Neural cell (in vitro differentiated cells): ENCODE data around the gene FAM241A. TPM values are rescaled to one million over a fixed set of nuclear protein-coding genes. Genes with fewer than 3 reads are reported as not detected.

ENCODE experiments used
- H2AFZ ChIP-seq: fragments of 200-600, 300-800 bp; sonication (generic), shearing (Covaris generic); 2 replicates; pipeline ENCODE4 v1.6.0; 2014; ENCODE audit warnings: low read depth, mild to moderate bottlenecking, antibody characterized with exemption, low read length, moderate library complexity
- H3F3A ChIP-seq: fragments of 200-600 bp; shearing (Covaris generic); 2 replicates; pipeline ENCODE4 v1.6.1; 2016; ENCODE audit warnings: mild to moderate bottlenecking, moderate library complexity, mixed read lengths, antibody characterized with exemption, low read length; ENCODE audit not compliant: insufficient read depth, poor library complexity, severe bottlenecking
- H3K27ac ChIP-seq: fragments of 200-600, 300-800 bp; sonication (generic), shearing (Covaris generic); 2 replicates; pipeline ENCODE4 v1.5.1; 2014; ENCODE audit warnings: mild to moderate bottlenecking, low read length, moderate library complexity
- H3K27me3 ChIP-seq: fragments of 300-800, 200-600 bp; sonication (generic), shearing (Covaris generic); 2 replicates; pipeline ENCODE4 v1.6.0; 2014; ENCODE audit warnings: mild to moderate bottlenecking, low read depth, low read length, moderate library complexity; ENCODE audit not compliant: insufficient read depth
- H3K36me3 ChIP-seq: fragments of 300-800, 200-600 bp; sonication (generic), shearing (Covaris generic); 2 replicates; pipeline ENCODE4 v1.5.1; 2014; ENCODE audit warnings: mild to moderate bottlenecking, antibody characterized with exemption, low read length, moderate library complexity; ENCODE audit not compliant: insufficient read depth
- H3K4me2 ChIP-seq: fragments of 300-800, 200-600 bp; sonication (generic), shearing (Covaris generic); 2 replicates; pipeline ENCODE4 v1.6.0; 2014; ENCODE audit warnings: mild to moderate bottlenecking, low read length
- H3K4me3 ChIP-seq: fragments of 300-800, 200-600 bp; sonication (generic), shearing (Covaris generic); 2 replicates; pipeline ENCODE4 v1.5.1; 2014; ENCODE audit warnings: mild to moderate bottlenecking, low read length, moderate library complexity
- H3K79me2 ChIP-seq: fragments of 200-600 bp; shearing (Covaris generic); replicated peaks from 2 replicates; pipeline ENCODE4 v1.6.0; 2014; ENCODE audit warnings: mild to moderate bottlenecking, low read length, moderate library complexity; ENCODE audit not compliant: insufficient read depth
- H3K9ac ChIP-seq: fragments of 300-800, 200-600 bp; sonication (generic), shearing (Covaris generic); 2 replicates; pipeline ENCODE4 v1.6.1; 2016; ENCODE audit warnings: mild to moderate bottlenecking, low read length, mixed read lengths
- H3K9me2 ChIP-seq: fragments of 200-600 bp; shearing (Covaris generic); 2 replicates; pipeline ENCODE4 v1.6.1; 2016; ENCODE audit warnings: mild to moderate bottlenecking, low read length, mixed read lengths; ENCODE audit not compliant: insufficient read depth
- H3K9me3 ChIP-seq: fragments of 200-600, 300-800 bp; sonication (generic), shearing (Covaris generic); 2 replicates; pipeline ENCODE4 v1.6.1; 2016; ENCODE audit warnings: mild to moderate bottlenecking, mixed run types, low read length, moderate library complexity, mixed read lengths
- H4K20me1 ChIP-seq: fragments of 200-600 bp; shearing (Covaris generic); 2 replicates; pipeline ENCODE4 v1.6.1; 2016; ENCODE audit warnings: mild to moderate bottlenecking, mixed run types; ENCODE audit not compliant: insufficient read depth
- CTCF ChIP-seq: fragments of 450-650 bp; IDR thresholded peaks from 2 replicates; pipeline ENCODE4 v1.5.1; 2014; ENCODE audit warnings: antibody characterized with exemption, mild to moderate bottlenecking, moderate library complexity; ENCODE audit not compliant: poor library complexity, severe bottlenecking
- EP300 ChIP-seq: fragments of 450-650 bp; conservative IDR thresholded peaks from 2 replicates; pipeline ENCODE4 v1.6.1; 2014; ENCODE audit warnings: antibody characterized with exemption, mild to moderate bottlenecking, moderate library complexity; ENCODE audit not compliant: poor library complexity, severe bottlenecking
- EZH2 ChIP-seq: fragments of 200-600, 300-800 bp; shearing (Covaris generic), sonication (generic); IDR thresholded peaks from 2 replicates; pipeline ENCODE4 v1.6.1; 2014; ENCODE audit warnings: antibody characterized with exemption, low read length, borderline replicate concordance, mild to moderate bottlenecking; ENCODE audit not compliant: insufficient read depth, poor library complexity, severe bottlenecking
- MXI1 ChIP-seq: fragments of 450-650 bp; conservative IDR thresholded peaks from 2 replicates; pipeline ENCODE4 v1.6.1; 2014; ENCODE audit warnings: antibody characterized with exemption, mild to moderate bottlenecking; ENCODE audit not compliant: poor library complexity, severe bottlenecking
- POLR2AphosphoS5 ChIP-seq: IDR thresholded peaks from 2 replicates; pipeline ENCODE4 v1.6.1; 2012
- RAD21 ChIP-seq: fragments of 450-650 bp; conservative IDR thresholded peaks from 2 replicates; pipeline ENCODE4 v1.6.1; 2014; ENCODE audit warnings: antibody characterized with exemption, mild to moderate bottlenecking, moderate library complexity
- REST ChIP-seq: IDR thresholded peaks from 2 replicates; pipeline ENCODE4 v1.6.1; 2012; ENCODE audit warnings: borderline replicate concordance
- SMC3 ChIP-seq: fragments of 450-650 bp; conservative IDR thresholded peaks from 2 replicates; pipeline ENCODE4 v1.6.1; 2014; ENCODE audit warnings: antibody characterized with exemption, mild to moderate bottlenecking, moderate library complexity; ENCODE audit not compliant: poor library complexity
- TAF1 ChIP-seq: IDR thresholded peaks from 2 replicates; pipeline ENCODE4 v1.6.1; 2012; ENCODE audit warnings: low read depth
- polyA plus RNA-seq: library from polyadenylated mRNA; depleted of rRNA; stranded (reverse); fragments of >200 nt; gene quantifications from 2 replicates; pipeline ENCODE4 v1.2.3, GENCODE V29; 2014

Gene FAM241A
- polyA plus RNA-seq, 1 donor from 2014 or later: 0.59 TPM

GRCh38 chr4:112230879-112231778 lies 85.9 kb downstream of the FAM241A start:
- H3K27ac ChIP-seq: peak overlapping the region; percentile 93
- no peaks in the 10 kb centered on the region for H3F3A ChIP-seq
- H4K20me1 ChIP-seq: no peaks in the 10 kb centered on the region
- H3K9me3 ChIP-seq: no peaks in the 10 kb centered on the region
- H3K79me2 ChIP-seq: peaks cover 35% of the 10 kb centered on the region
- TF ChIP-seq EP300: peak; percentile 9
- TF ChIP-seq MXI1: peak; percentile 81
- no peak for TF ChIP-seq CTCF
- H3K9me2 ChIP-seq: no peaks in the 10 kb centered on the region
- peak overlapping the region; percentile 100 for H2AFZ ChIP-seq
- H3K9ac ChIP-seq: peak overlapping the region; percentile 99
- H3K4me3 ChIP-seq: peak overlapping the region; percentile 94
- no peaks in the 10 kb centered on the region for H3K36me3 ChIP-seq
- H3K4me2 ChIP-seq: peak overlapping the region; percentile 57
- H3K27me3 ChIP-seq: no peaks in the 10 kb centered on the region

GRCh38 chr4:112231779-112232713 lies 86.8 kb downstream of the FAM241A start, which contains the start of gene AP1AR:
TSS of gene AP1AR (plus strand) at chr4:112231787. CDS start at chr4:112232092, 305 bp downstream.
- Histone ChIP-seq H3K9me2 (no peaks in the 10 kb centered on the region), H3K4me2 (peak within 1 kb of the TSS; percentile 70), H3K27ac (peak within 1 kb of the TSS; percentile 93), H3K27me3 (no peaks in the 10 kb centered on the region), H2AFZ (peak within 1 kb of the TSS; percentile 100), H3K9ac (peak within 1 kb of the TSS; percentile 99), H3K4me3 (peak within 1 kb of the TSS; percentile 94), H3K79me2 (peaks cover 42% of the 10 kb centered on the region), H3K9me3 (no peaks in the 10 kb centered on the region), H4K20me1 (no peaks in the 10 kb centered on the region), H3K36me3 (no peaks in the 10 kb centered on the region), H3F3A (no peaks in the 10 kb centered on the region)
- TF ChIP-seq POLR2AphosphoS5: peak; percentile 93
- peak; percentile 72 for TF ChIP-seq MXI1
- peak; percentile 57 for TF ChIP-seq TAF1
- TF ChIP-seq EZH2: no peak
- peak; percentile 70 for TF ChIP-seq CTCF
- peak; percentile 35 for TF ChIP-seq SMC3
- peak; percentile 30 for TF ChIP-seq EP300
- TF ChIP-seq REST: peak; percentile 89
- TF ChIP-seq RAD21: no peak
